CD4-positive, alpha-beta T cell treated with Interleukin-12 subunit alpha and Interleukin-12 subunit beta, for 1 hour (primary cell): ENCODE data around the gene IGF2.
"Not testable (repeated sequence)": the region's sequence is repeated elsewhere in the genome, so short reads cannot be mapped to it uniquely, and the experiment has no call there.

ENCODE experiments used
- DNase-seq: peaks from one replicate; pipeline ENCODE4 v3.0.0-alpha.2; 2020

Gene IGF2

GRCh38 chr11:2139123-2139521 is at the start of gene IGF2:
Gene IGF2, minus strand, starts transcription at chr11:2139389. Its CDS starts 3,866 bp downstream, at chr11:2135523.
- DNase-seq: no peak

- DNase-seq: no peak
Measured at GRCh38 chr11:2188745-2189144, 49.6 kb upstream of the IGF2 start.

- DNase-seq: no peak
Measured at GRCh38 chr11:2187280-2187707, 48.1 kb upstream of the IGF2 start.

GRCh38 chr11:2186669-2187279 is 47.6 kb upstream of the IGF2 start:
- DNase-seq: peak; percentile 47

GRCh38 chr11:2185324-2186085 is 46.3 kb upstream of the IGF2 start:
- DNase-seq: no peak

- no peak for DNase-seq
Measured at GRCh38 chr11:2182692-2183474, 43.7 kb upstream of the IGF2 start.

GRCh38 chr11:2182075-2182474 is 42.9 kb upstream of the IGF2 start:
- no peak for DNase-seq

GRCh38 chr11:2180789-2181370 is 41.7 kb upstream of the IGF2 start:
- DNase-seq: no peak

GRCh38 chr11:2180347-2180746 is 41.2 kb upstream of the IGF2 start:
- no peak for DNase-seq

- no peak for DNase-seq
Measured at GRCh38 chr11:2179516-2179915, 40.3 kb upstream of the IGF2 start.

GRCh38 chr11:2178906-2179494 is 39.8 kb upstream of the IGF2 start:
- no peak for DNase-seq

GRCh38 chr11:2178055-2178773 is 39.0 kb upstream of the IGF2 start:
- DNase-seq: not testable (repeated sequence)

GRCh38 chr11:2177076-2177475 is 37.9 kb upstream of the IGF2 start:
- no peak for DNase-seq

GRCh38 chr11:2176389-2176900 is 37.3 kb upstream of the IGF2 start:
- DNase-seq: no peak

GRCh38 chr11:2175659-2176058 is 36.5 kb upstream of the IGF2 start:
- no peak for DNase-seq

- no peak for DNase-seq
Measured at GRCh38 chr11:2174361-2174760, 35.2 kb upstream of the IGF2 start.

- DNase-seq: no peak
Measured at GRCh38 chr11:2173761-2174160, 34.6 kb upstream of the IGF2 start.

- DNase-seq: no peak
Measured at GRCh38 chr11:2173150-2173693, 34.0 kb upstream of the IGF2 start.

GRCh38 chr11:2172676-2173075 is 33.5 kb upstream of the IGF2 start:
- no peak for DNase-seq

- DNase-seq: no peak
Measured at GRCh38 chr11:2171591-2172003, 32.4 kb upstream of the IGF2 start, which contains the start of gene TH. Gene TH, minus strand, starts transcription at chr11:2171815. Its CDS starts 29 bp downstream, at chr11:2171786.
